Stimulated activated CD8-positive, alpha-beta memory T cell treated with anti-CD3 and anti-CD28 coated beads, Interleukin-7, amount 100 ng/mL, for 24 hours (primary cell): ENCODE measurements around the gene MGLL.

Experiments used
- DNase-seq: peaks from one replicate; pipeline ENCODE4 v3.0.0-alpha.2; 2020; ENCODE audit warnings: low read depth

Gene MGLL

GRCh38 chr3:127754411-127755304, 67.7 kb downstream of the MGLL start:
- no peak for DNase-seq

GRCh38 chr3:127753898-127754410, 68.4 kb downstream of the MGLL start:
- no peak for DNase-seq

- DNase-seq = no peak
These were observed 69.0 kb downstream of the MGLL start for GRCh38 chr3:127753338-127753737.

- DNase-seq = no peak
These were observed 70.5 kb downstream of the MGLL start for GRCh38 chr3:127751782-127752181.

GRCh38 chr3:127751163-127751621, 71.1 kb downstream of the MGLL start:
- no peak for DNase-seq

- DNase-seq = no peak
These were observed 71.9 kb downstream of the MGLL start for GRCh38 chr3:127750226-127751031.

- DNase-seq = no peak
These were observed 72.5 kb downstream of the MGLL start for GRCh38 chr3:127749787-127750225.

- DNase-seq = no peak
These were observed 73.0 kb downstream of the MGLL start for GRCh38 chr3:127749361-127749760.

GRCh38 chr3:127748754-127749327, 73.5 kb downstream of the MGLL start:
- DNase-seq = no peak

GRCh38 chr3:127747751-127748521, 74.4 kb downstream of the MGLL start:
- DNase-seq = no peak

GRCh38 chr3:127747066-127747465, 75.2 kb downstream of the MGLL start:
- no peak for DNase-seq

- no peak for DNase-seq
These were observed 75.8 kb downstream of the MGLL start for GRCh38 chr3:127746400-127747057.

- DNase-seq = no peak
These were observed 76.5 kb downstream of the MGLL start for GRCh38 chr3:127745656-127746399.

- DNase-seq = no peak
These were observed 77.4 kb downstream of the MGLL start for GRCh38 chr3:127744875-127745274.

GRCh38 chr3:127744253-127744815, 78.0 kb downstream of the MGLL start:
- no peak for DNase-seq

GRCh38 chr3:127743351-127744252, 78.7 kb downstream of the MGLL start:
- DNase-seq = no peak

GRCh38 chr3:127742580-127742979, 79.7 kb downstream of the MGLL start:
- DNase-seq = no peak

- no peak for DNase-seq
These were observed 80.6 kb downstream of the MGLL start for GRCh38 chr3:127741690-127742089.

GRCh38 chr3:127741246-127741645, 81.1 kb downstream of the MGLL start:
- no peak for DNase-seq
